HepG2 (cell line): Measurements from ENCODE around the gene COL25A1. TPM values are rescaled to one million over a fixed set of nuclear protein-coding genes. Genes with fewer than 3 reads are reported as not detected.

Source experiments
- ATAC-seq: fragments of 200-7000 bp; cut with Tn5 transposase; 3 replicates; pipeline ENCODE4 v1.9.1; 2020; ENCODE audit warnings: mild to moderate bottlenecking, moderate library complexity
- BruUV-seq: library from RNA; stranded (reverse); fragments of 400-500 nt; replicated peaks from 2 replicates; lab custom pipeline; 2021; lab: Mats Ljungman, UMichigan
- CTCF ChIA-PET: fragments of 300-600 bp; formaldehyde crosslinking; extraction: SDS; loops from one replicate; lab custom pipeline; 2021; ENCODE audit warnings: low total read pairs, inconsistent platforms, low intra/inter-chr PET ratio; lab: Yijun Ruan, JAX
- POLR2A ChIA-PET: fragments of 350-600 bp; sonication (Branson Sonifier 250); formaldehyde crosslinking; loops from one replicate; lab custom pipeline; 2020; ENCODE audit warnings: antibody characterized with exemption, inconsistent platforms; lab: Yijun Ruan, JAX
- DNase-seq: peaks from one replicate; pipeline ENCODE4 v3.0.0-alpha.2; 2015; ENCODE audit warnings: low spot score
- FAIRE-seq: peaks from 3 replicates; lab custom pipeline; 2011; peaks lifted over from hg19 to GRCh38; lab: Jason Lieb, UNC
- H2AFZ ChIP-seq: one replicate; pipeline ENCODE4 v1.6.1; 2011; ENCODE audit warnings: low read length, inconsistent platforms
- H3K27ac ChIP-seq: fragments of 300-600 bp; 3 replicates; pipeline ENCODE4 v1.8.0; 2011; ENCODE audit warnings: mixed run types, mild to moderate bottlenecking, mixed read lengths, low read length, inconsistent platforms; ENCODE audit not compliant: insufficient read depth; ENCODE audit errors: extremely low read length
- H3K27me3 ChIP-seq, 2 experiments: fragments of 200-600 bp in 1 of 2; 2 replicates in 1 of 2; 3 replicates in 1 of 2; pipeline versions ENCODE4 v1.6.0 to v1.8.0; 2011; ENCODE audit warnings: low read length in 2 of 2, mild to moderate bottlenecking in 2 of 2, moderate library complexity in 2 of 2, inconsistent platforms in 1 of 2; ENCODE audit not compliant: insufficient read depth in 2 of 2, control insufficient read depth in 1 of 2
- H3K36me3 ChIP-seq, 2 experiments: fragments of 200-600 bp in 1 of 2; replicated peaks in 1 of 2; 2 replicates in 1 of 2; 3 replicates in 1 of 2; pipeline versions ENCODE4 v1.5.1 to v1.8.0; 2011; ENCODE audit warnings: low read length in 2 of 2, inconsistent platforms in 1 of 2; ENCODE audit not compliant: insufficient read depth in 2 of 2, control insufficient read depth in 1 of 2
- H3K4me1 ChIP-seq: 2 replicates; pipeline ENCODE4 v1.5.1; 2012; ENCODE audit warnings: low read length, inconsistent platforms; ENCODE audit not compliant: insufficient read depth
- H3K4me2 ChIP-seq: 2 replicates; pipeline ENCODE4 v1.6.0; 2011; ENCODE audit warnings: low read depth, low read length, inconsistent platforms
- H3K4me3 ChIP-seq, 3 experiments: fragments of 200-600 bp in 1 of 3; sonication (generic), shearing (Covaris generic) in 1 of 3; replicated peaks in 1 of 3; 2 replicates each; pipeline ENCODE4 v1.5.1; 2011 to 2016; ENCODE audit warnings: low read length in 3 of 3, inconsistent platforms in 2 of 3, low read depth in 2 of 3, mild to moderate bottlenecking in 2 of 3, control low read depth in 1 of 3, mixed read lengths in 1 of 3; ENCODE audit not compliant: insufficient read depth in 1 of 3
- H3K79me2 ChIP-seq: one replicate; pipeline ENCODE4 v1.6.1; 2011; ENCODE audit warnings: low read length, inconsistent platforms; ENCODE audit not compliant: insufficient read depth
- H3K9ac ChIP-seq: 2 replicates; pipeline ENCODE4 v1.6.0; 2011; ENCODE audit warnings: mild to moderate bottlenecking, low read depth, low read length, inconsistent platforms; ENCODE audit not compliant: insufficient read depth
- H3K9me3 ChIP-seq: 2 replicates; pipeline ENCODE4 v1.5.1; 2012; ENCODE audit warnings: mild to moderate bottlenecking, low read length
- H4K20me1 ChIP-seq: 2 replicates; pipeline ENCODE4 v1.6.0; 2011; ENCODE audit warnings: inconsistent platforms, mild to moderate bottlenecking, low read length, moderate library complexity; ENCODE audit not compliant: insufficient read depth
- GATA4 ChIP-seq: sonication (generic); IDR thresholded peaks from 2 replicates; pipeline ENCODE4 v1.6.1; 2016; ENCODE audit warnings: antibody characterized with exemption, low read depth, borderline replicate concordance
- SMAD9 ChIP-seq: sonication (generic); formaldehyde crosslinking; IDR thresholded peaks from 2 replicates; pipeline ENCODE4 v1.5.1; 2020; ENCODE audit warnings: mild to moderate bottlenecking, missing genetic modification reagents
- ZBTB20 ChIP-seq: sonication (generic); formaldehyde crosslinking; IDR thresholded peaks from 2 replicates; pipeline ENCODE4 v1.8.1; 2023; ENCODE audit warnings: missing genetic modification reagents, low read depth, mild to moderate bottlenecking, borderline replicate concordance
- ZFP62 ChIP-seq: sonication (generic); formaldehyde crosslinking; IDR thresholded peaks from 2 replicates; pipeline ENCODE4 v1.4.0; 2020; ENCODE audit warnings: missing genetic modification reagents
- ZNF331 ChIP-seq: sonication (generic); formaldehyde crosslinking; IDR thresholded peaks from 2 replicates; pipeline ENCODE4 v1.4.0; 2020; ENCODE audit warnings: missing genetic modification reagents
- ZNF33A ChIP-seq: sonication (generic); formaldehyde crosslinking; IDR thresholded peaks from 2 replicates; pipeline ENCODE4 v1.5.1; 2020; ENCODE audit warnings: missing genetic modification reagents, mild to moderate bottlenecking, moderate library complexity, borderline replicate concordance
- ZNF343 ChIP-seq: sonication (generic); formaldehyde crosslinking; IDR thresholded peaks from 2 replicates; pipeline ENCODE4 v1.4.0; 2020; ENCODE audit warnings: mild to moderate bottlenecking, missing genetic modification reagents
- ZNF83 ChIP-seq: sonication (generic); formaldehyde crosslinking; IDR thresholded peaks from 2 replicates; pipeline ENCODE4 v1.4.0; 2020; ENCODE audit warnings: missing genetic modification reagents, mild to moderate bottlenecking, borderline replicate concordance
- WGBS: methylation state at CpG from one replicate; pipeline ENCODE4 v1.1.6; 2017; ENCODE audit warnings: low lambda C conversion rate; 5-methylcytosine and 5-hydroxymethylcytosine counted together
- in situ Hi-C: cut with HindIII; loops from 2 replicates; pipeline ENCODE4 v1.10.0; 2017; ENCODE audit warnings: low pct_unique_long_range_greater_than_20kb; ENCODE audit not compliant: extremely low pct_ligation_motif_present
- intact Hi-C: fragments of 100-400 bp; cut with micrococcal nuclease; formaldehyde crosslinking; loops from one replicate; pipeline ENCODE4 v1.10.0; 2022; ENCODE audit not compliant: unreplicated experiment
- polyA plus RNA-seq, 8 experiments: library from polyadenylated mRNA; depleted of rRNA in 3 of 8; stranded (reverse) in 7 of 8; unstranded in 1 of 8; fragments of >200 nt; fragmentation: Illumina TruSeq in 4 of 8; extraction: Trizol in 4 of 8; gene quantifications; 2 replicates each; pipeline versions ENCODE4 v1.2.1 to v1.2.3, GENCODE V29; 2011 to 2016; ENCODE audit warnings: low read depth in 4 of 8, missing spikeins in 1 of 8, mixed read lengths in 1 of 8; ENCODE audit not compliant: insufficient read depth in 1 of 8
- total RNA-seq, 5 experiments: library from RNA; depleted of rRNA; stranded (reverse); fragments of >200 nt; fragmentation: Illumina TruSeq; extraction: Trizol; gene quantifications; 2 replicates each; pipeline ENCODE4 v1.2.3, GENCODE V29; 2016; ENCODE audit warnings: low read depth in 1 of 5
- TF ChIP-seq, protein P1 (sequence below): sonication (generic); formaldehyde crosslinking; conservative IDR thresholded peaks from 2 replicates; pipeline ENCODE4 v1.4.0; 2020; ENCODE audit warnings: missing genetic modification reagents
- TF ChIP-seq, protein P2 (sequence below): sonication (generic); formaldehyde crosslinking; IDR thresholded peaks from 2 replicates; pipeline ENCODE4 v1.5.1; 2020; ENCODE audit warnings: mild to moderate bottlenecking, missing genetic modification reagents, moderate library complexity

The COL25A1 gene
- total and polyA plus RNA-seq, 2 of the 13 experiments (the other 11 are each of a cell fraction or from before 2014, with no cell fraction given): not detected

DNA sequence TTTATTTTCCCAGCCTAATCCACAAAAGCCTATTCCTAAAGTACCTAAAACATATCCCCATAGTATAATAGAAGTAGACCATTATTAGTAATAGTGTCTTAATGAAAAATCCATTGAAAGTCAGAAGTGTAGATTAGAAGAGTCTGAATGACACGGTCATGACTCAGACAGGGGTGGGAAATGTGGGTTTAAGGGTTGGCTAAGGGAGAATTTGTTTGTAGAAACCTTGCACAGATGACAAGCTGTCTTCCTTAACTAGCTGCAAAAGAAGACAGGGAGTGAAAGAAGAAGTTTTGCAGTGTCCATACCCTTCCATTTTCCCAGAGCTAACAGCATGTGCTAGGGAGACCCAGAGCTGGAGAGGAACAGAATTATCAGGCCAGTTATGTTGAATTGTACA lies 296.9 kb downstream of the COL25A1 start:
- whole genome bisulfite sequencing: 0% methylated on average over 1 of the region's 1 CpG
- H3K36me3 ChIP-seq: no peaks in the 10 kb centered on the region
- H2AFZ ChIP-seq: no peak overlapping the region
- ChIA-PET POLR2A (no interaction called here), CTCF (no interaction called here)
- H4K20me1 ChIP-seq: no peaks in the 10 kb centered on the region
- no peak overlapping the region for H3K27ac ChIP-seq
- H3K4me3 ChIP-seq: no peak overlapping the region
- no peaks in the 10 kb centered on the region for H3K4me1 ChIP-seq
- intact Hi-C loops (no loop called here), in situ Hi-C loops (no loop called here)
- H3K9me3 ChIP-seq: no peaks in the 10 kb centered on the region
- H3K79me2 ChIP-seq: no peaks in the 10 kb centered on the region
- BruUV-seq: no TSS peak
- DNase-seq (no peak), FAIRE-seq (no peak), ATAC-seq (no peak)
- H3K27me3 ChIP-seq: no peaks in the 10 kb centered on the region
- no peak for TF ChIP-seq GATA4
- TF ChIP-seq, protein P1, sequence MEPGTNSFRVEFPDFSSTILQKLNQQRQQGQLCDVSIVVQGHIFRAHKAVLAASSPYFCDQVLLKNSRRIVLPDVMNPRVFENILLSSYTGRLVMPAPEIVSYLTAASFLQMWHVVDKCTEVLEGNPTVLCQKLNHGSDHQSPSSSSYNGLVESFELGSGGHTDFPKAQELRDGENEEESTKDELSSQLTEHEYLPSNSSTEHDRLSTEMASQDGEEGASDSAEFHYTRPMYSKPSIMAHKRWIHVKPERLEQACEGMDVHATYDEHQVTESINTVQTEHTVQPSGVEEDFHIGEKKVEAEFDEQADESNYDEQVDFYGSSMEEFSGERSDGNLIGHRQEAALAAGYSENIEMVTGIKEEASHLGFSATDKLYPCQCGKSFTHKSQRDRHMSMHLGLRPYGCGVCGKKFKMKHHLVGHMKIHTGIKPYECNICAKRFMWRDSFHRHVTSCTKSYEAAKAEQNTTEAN: no peak
- TF ChIP-seq, protein P2, sequence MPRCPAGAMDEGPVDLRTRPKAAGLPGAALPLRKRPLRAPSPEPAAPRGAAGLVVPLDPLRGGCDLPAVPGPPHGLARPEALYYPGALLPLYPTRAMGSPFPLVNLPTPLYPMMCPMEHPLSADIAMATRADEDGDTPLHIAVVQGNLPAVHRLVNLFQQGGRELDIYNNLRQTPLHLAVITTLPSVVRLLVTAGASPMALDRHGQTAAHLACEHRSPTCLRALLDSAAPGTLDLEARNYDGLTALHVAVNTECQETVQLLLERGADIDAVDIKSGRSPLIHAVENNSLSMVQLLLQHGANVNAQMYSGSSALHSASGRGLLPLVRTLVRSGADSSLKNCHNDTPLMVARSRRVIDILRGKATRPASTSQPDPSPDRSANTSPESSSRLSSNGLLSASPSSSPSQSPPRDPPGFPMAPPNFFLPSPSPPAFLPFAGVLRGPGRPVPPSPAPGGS (CRISPR knock-in tag): no peak
- no peak for TF ChIP-seq ZBTB20 (CRISPR knock-in tag)
- TF ChIP-seq ZFP62 (CRISPR knock-in tag): no peak
- no peak for TF ChIP-seq ZNF331 (CRISPR knock-in tag)
- no peak for TF ChIP-seq ZNF83
- no peak for TF ChIP-seq ZNF343
- no peak for TF ChIP-seq ZNF33A
- no peak for TF ChIP-seq SMAD9 (CRISPR knock-in tag)
- no peak overlapping the region for H3K4me2 ChIP-seq
- H3K9ac ChIP-seq: no peak overlapping the region
